Thyroid gland (tissue), 4 donors: Measurements from ENCODE around the gene FOXO6. TPM values are rescaled to one million over a fixed set of nuclear protein-coding genes. Genes with fewer than 3 reads are reported as not detected.

ENCODE experiments used
- DNase-seq, 2 donors: peaks; one replicate each; pipeline ENCODE4 v3.0.0-alpha.2; 2019
- H3K27ac ChIP-seq, 3 donors: fragments of 200-600 bp; sonication (generic); 1 replicate in 2 of 3; 2 replicates in 1 of 3; pipeline ENCODE4 v1.5.1; 2016 to 2019; ENCODE audit warnings: mild to moderate bottlenecking in 1 of 3, moderate library complexity in 1 of 3
- H3K27me3 ChIP-seq: fragments of 200-600 bp; sonication (generic); one replicate; pipeline ENCODE4 v1.5.1; 2019
- H3K36me3 ChIP-seq, 2 donors: fragments of 200-600 bp; sonication (generic); one replicate each; pipeline ENCODE4 v1.5.1; 2016 to 2019
- H3K4me1 ChIP-seq, 2 donors: fragments of 200-600 bp; sonication (generic); one replicate each; pipeline ENCODE4 v1.5.1; 2017 to 2019
- H3K4me3 ChIP-seq, 3 donors: fragments of 200-600 bp; sonication (generic); replicated peaks in 1 of 3; 1 replicate in 2 of 3; 2 replicates in 1 of 3; pipeline ENCODE4 v1.5.1; 2016; ENCODE audit warnings: mild to moderate bottlenecking in 1 of 3
- H3K9me3 ChIP-seq: fragments of 200-600 bp; sonication (generic); one replicate; pipeline ENCODE4 v1.5.1; 2017
- CTCF ChIP-seq, 6 experiments: fragments of 200-600 bp in 3 of 6; fragments of 450-650 bp in 3 of 6; sonication (generic) in 3 of 6; IDR thresholded peaks; one replicate each; pipeline ENCODE4 v1.5.1; 2016 to 2019; ENCODE audit warnings: antibody characterized with exemption in 6 of 6, mild to moderate bottlenecking in 2 of 6, inconsistent platforms in 1 of 6, moderate library complexity in 1 of 6
- POLR2A ChIP-seq, 2 donors: fragments of 450-650 bp; IDR thresholded peaks; one replicate each; pipeline ENCODE4 v1.6.1; 2017; ENCODE audit warnings: antibody characterized with exemption in 2 of 2, mild to moderate bottlenecking in 2 of 2, moderate library complexity in 1 of 2
- WGBS, 2 donors: methylation state at CpG; one replicate each; pipeline ENCODE4 v1.1.5; 2017; 5-methylcytosine and 5-hydroxymethylcytosine counted together
- intact Hi-C: fragments of 100-400 bp; cut with DNase I; formaldehyde crosslinking; loops from one replicate; pipeline ENCODE4 v1.15.1; 2023
- total RNA-seq, 4 donors: library from RNA; depleted of rRNA; stranded (reverse); fragments of >200 nt; gene quantifications; one replicate each; pipeline ENCODE4 v1.2.3, GENCODE V29; 2016

FOXO6 gene
- total RNA-seq, 4 donors from 2014 or later, result 1.1 to 4.2 (median 2.6) TPM

- TF ChIP-seq POLR2A (IDR thresholded peaks at IDR 0.05) (no peak), CTCF (IDR thresholded peaks at IDR 0.05) (peak in 2 of 6 experiments; percentile 8 to 12)
- Histone ChIP-seq H3K4me3 (no peak overlapping the region), H3K27me3 (no peaks in the 10 kb centered on the region), H3K4me1 (peaks cover 0 to 9% of the 10 kb centered on the region in 2 donors), H3K36me3 (no peaks in the 10 kb centered on the region), H3K9me3 (no peaks in the 10 kb centered on the region), H3K27ac (no peak overlapping the region)
- intact Hi-C loops, result loop anchor here (2.0 kb wide), 1 partner anchor 149 kb away; no protein-coding TSS in a partner anchor
- DNase-seq, result no peak
- 13 to 27% methylated on average over 1 of the region's 1 CpG for WGBS, 2 donors
Measured at GRCh38 chr1:41417335-41417682, 56.1 kb downstream of the FOXO6 start.

GRCh38 chr1:41417746-41418145 is 56.5 kb downstream of the FOXO6 start:
- Histone ChIP-seq H3K4me3 (no peak overlapping the region), H3K27ac (no peak overlapping the region), H3K27me3 (no peaks in the 10 kb centered on the region), H3K4me1 (peaks cover 0 to 9% of the 10 kb centered on the region in 2 donors), H3K36me3 (no peaks in the 10 kb centered on the region), H3K9me3 (no peaks in the 10 kb centered on the region)
- DNase-seq, result no peak
- intact Hi-C loops, result loop anchor here (2.0 kb wide), 1 partner anchor 149 kb away; no protein-coding TSS in a partner anchor
- WGBS, 2 donors, result 73 to 79% methylated on average over 6 of the region's 6 CpGs
- no peak for TF ChIP-seq CTCF (IDR thresholded peaks at IDR 0.05)
- no peak for TF ChIP-seq POLR2A (IDR thresholded peaks at IDR 0.05)

DNA sequence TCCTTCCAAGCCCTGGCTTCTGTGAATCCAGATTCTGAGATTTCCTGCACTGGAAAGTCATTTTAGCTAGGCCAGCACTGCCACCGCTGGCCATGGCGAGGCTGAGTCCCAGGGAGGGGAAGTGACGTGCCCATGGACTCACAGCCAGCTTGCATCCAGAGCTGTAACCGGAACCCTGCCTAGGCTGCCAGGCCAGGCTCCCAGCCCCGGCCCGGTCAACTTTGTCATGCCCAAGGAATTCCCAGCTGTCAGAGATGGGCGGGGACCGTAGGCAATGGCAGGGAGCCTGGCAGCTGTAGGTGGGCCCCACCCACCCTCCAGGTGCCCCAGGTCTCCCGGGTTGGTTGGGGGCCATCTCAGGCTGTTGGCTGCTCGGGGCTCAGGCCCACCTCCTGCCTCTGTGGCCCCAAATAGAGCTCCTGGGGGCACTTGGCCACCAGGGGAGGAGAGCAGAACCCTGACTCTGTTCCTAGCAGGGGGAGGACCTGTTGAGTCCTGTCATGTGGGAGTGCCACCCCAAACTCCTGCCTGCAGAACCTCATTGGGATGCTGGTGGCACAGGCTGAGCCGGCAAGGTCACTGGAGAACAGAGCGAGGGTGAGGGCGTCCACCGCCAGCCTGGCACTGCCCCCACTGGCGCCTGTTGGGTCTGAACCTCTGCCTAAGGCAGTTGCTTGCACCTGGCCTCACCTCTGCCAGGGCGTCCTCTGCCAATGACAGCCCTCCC is 57.8 kb downstream of the FOXO6 start:
- Histone ChIP-seq H3K27me3 (no peaks in the 10 kb centered on the region), H3K36me3 (no peaks in the 10 kb centered on the region), H3K4me1 (peaks cover 0 to 13% of the 10 kb centered on the region in 2 donors), H3K4me3 (no peak overlapping the region), H3K27ac (no peak overlapping the region), H3K9me3 (no peaks in the 10 kb centered on the region)
- 63 to 70% methylated on average over 4 to 15 of the region's 16 CpGs for WGBS, 2 donors
- DNase-seq, result peak; percentile 33 to 48
- TF ChIP-seq POLR2A (IDR thresholded peaks at IDR 0.05) (no peak), CTCF (IDR thresholded peaks at IDR 0.05) (peak in 1 of 6 experiments; percentile 1)
- intact Hi-C loops, result no loop called here

- H3K27ac ChIP-seq, result no peak overlapping the region
- H3K4me1 ChIP-seq, result peaks cover 0 to 13% of the 10 kb centered on the region in 2 donors
- WGBS, 2 donors, result 91 to 95% methylated on average over 8 of the region's 8 CpGs
- TF ChIP-seq CTCF (IDR thresholded peaks at IDR 0.05) (no peak), POLR2A (IDR thresholded peaks at IDR 0.05) (no peak)
- intact Hi-C loops, result no loop called here
- DNase-seq, result no peak
- H3K9me3 ChIP-seq, result no peaks in the 10 kb centered on the region
- H3K27me3 ChIP-seq, result no peaks in the 10 kb centered on the region
- H3K36me3 ChIP-seq, result no peaks in the 10 kb centered on the region
- no peak overlapping the region for H3K4me3 ChIP-seq
Measured at GRCh38 chr1:41419584-41420295, 58.5 kb downstream of the FOXO6 start.

- Histone ChIP-seq H3K4me1 (peaks cover 0 to 13% of the 10 kb centered on the region in 2 donors), H3K27me3 (no peaks in the 10 kb centered on the region), H3K4me3 (no peak overlapping the region), H3K36me3 (no peaks in the 10 kb centered on the region), H3K27ac (no peak overlapping the region), H3K9me3 (no peaks in the 10 kb centered on the region)
- whole genome bisulfite sequencing, 2 donors, result 90 to 95% methylated on average over 2 to 4 of the region's 4 CpGs
- no peak for DNase-seq
- TF ChIP-seq POLR2A (IDR thresholded peaks at IDR 0.05) (no peak), CTCF (IDR thresholded peaks at IDR 0.05) (no peak)
- intact Hi-C loops, result no loop called here
Measured at GRCh38 chr1:41420351-41420750, 59.1 kb downstream of the FOXO6 start.
